ENCODE data around the gene TTC23L. TPM values are rescaled to one million over a fixed set of nuclear protein-coding genes. Genes with fewer than 3 reads are reported as not detected.

TTC23L gene
- total RNA-seq, 1 donor from 2014 or later: not detected

GRCh38 chr5:34905564-34905963, 66.6 kb downstream of the TTC23L start:
- no peaks in the 10 kb centered on the region for H3K4me1 ChIP-seq
- no peaks in the 10 kb centered on the region for H3K27me3 ChIP-seq (ENCODE audit: low read depth)
- no peak overlapping the region for H3K27ac ChIP-seq (replicated peaks)
- H3K4me3 ChIP-seq: no peak overlapping the region
- no peak for DNase-seq
- peaks cover 38% of the 10 kb centered on the region for H3K36me3 ChIP-seq
- H3K9me3 ChIP-seq (replicated peaks): no peaks in the 10 kb centered on the region
- intact Hi-C loops (cut with micrococcal nuclease): no loop called here
- TF ChIP-seq CTCF (IDR thresholded peaks at IDR 0.05; ENCODE audit: borderline replicate concordance): peak; percentile 40

GRCh38 chr5:34913072-34913471, 74.1 kb downstream of the TTC23L start:
- Histone ChIP-seq H3K9me3 (replicated peaks) (no peaks in the 10 kb centered on the region), H3K27ac (replicated peaks) (no peak overlapping the region), H3K27me3 (ENCODE audit: low read depth) (no peaks in the 10 kb centered on the region), H3K4me3 (no peak overlapping the region), H3K36me3 (peaks cover 46% of the 10 kb centered on the region), H3K4me1 (peaks cover 44% of the 10 kb centered on the region)
- no peak for TF ChIP-seq CTCF (IDR thresholded peaks at IDR 0.05; ENCODE audit: borderline replicate concordance)
- no peak for DNase-seq
- intact Hi-C loops (cut with micrococcal nuclease): no loop called here

- H3K9me3 ChIP-seq (replicated peaks): no peaks in the 10 kb centered on the region
- H3K27ac ChIP-seq (replicated peaks): peak overlapping the region; percentile 91
- TF ChIP-seq CTCF (IDR thresholded peaks at IDR 0.05; ENCODE audit: borderline replicate concordance): no peak
- peak overlapping the region; percentile 89 for H3K4me3 ChIP-seq
- peak; percentile 30 for DNase-seq
- H3K36me3 ChIP-seq: peaks cover 30% of the 10 kb centered on the region
- H3K4me1 ChIP-seq: peaks cover 44% of the 10 kb centered on the region
- intact Hi-C loops (cut with micrococcal nuclease): no loop called here
- no peaks in the 10 kb centered on the region for H3K27me3 ChIP-seq (ENCODE audit: low read depth)
Observed at GRCh38 chr5:34914671-34915138, 75.7 kb downstream of the TTC23L start.

GRCh38 chr5:34915139-34915855, 76.3 kb downstream of the TTC23L start, which contains the start of the genes BRIX1 and RAD1:
TSS of gene BRIX1 (plus strand) at chr5:34915711. CDS start at chr5:34915739, 28 bp downstream.
TSS of gene RAD1 (minus strand) at chr5:34915504. CDS start at chr5:34914892, 612 bp downstream.
- intact Hi-C loops (cut with micrococcal nuclease): no loop called here
- Histone ChIP-seq H3K9me3 (replicated peaks) (no peaks in the 10 kb centered on the region), H3K36me3 (peaks cover 29% of the 10 kb centered on the region), H3K27ac (replicated peaks) (peak within 1 kb of the TSS; percentile 91), H3K27me3 (ENCODE audit: low read depth) (no peaks in the 10 kb centered on the region), H3K4me3 (peak within 1 kb of the TSS; percentile 89), H3K4me1 (peaks cover 44% of the 10 kb centered on the region)
- TF ChIP-seq CTCF (IDR thresholded peaks at IDR 0.05; ENCODE audit: borderline replicate concordance): peak; percentile 43
- DNase-seq: peak; percentile 97

- Histone ChIP-seq H3K36me3 (peaks cover 29% of the 10 kb centered on the region), H3K4me1 (peaks cover 44% of the 10 kb centered on the region), H3K27me3 (ENCODE audit: low read depth) (no peaks in the 10 kb centered on the region), H3K4me3 (peak overlapping the region; percentile 89), H3K9me3 (replicated peaks) (no peaks in the 10 kb centered on the region), H3K27ac (replicated peaks) (peak overlapping the region; percentile 91)
- no peak for DNase-seq
- intact Hi-C loops (cut with micrococcal nuclease): no loop called here
- no peak for TF ChIP-seq CTCF (IDR thresholded peaks at IDR 0.05; ENCODE audit: borderline replicate concordance)
Observed at GRCh38 chr5:34915856-34916192, 76.9 kb downstream of the TTC23L start.
